TTC549 (cell line): ENCODE results near the gene GATAD2A.
A peak's percentile ranks its signal among the peaks of the same experiment; 100 is the strongest.

Source experiments
- FAIRE-seq: peaks from 2 replicates; lab custom pipeline; 2012; peaks lifted over from hg19 to GRCh38; lab: Jason Lieb, UNC

GATAD2A gene

GRCh38 chr19:19490214-19490968 lies 84.9 kb downstream of the GATAD2A start:
- peak; percentile 61 for FAIRE-seq

GRCh38 chr19:19491321-19492025 lies 86.0 kb downstream of the GATAD2A start:
- FAIRE-seq, result no peak

- FAIRE-seq, result no peak
Observed at GRCh38 chr19:19492026-19492610, 86.6 kb downstream of the GATAD2A start.

GRCh38 chr19:19493841-19494546 lies 88.5 kb downstream of the GATAD2A start:
- no peak for FAIRE-seq

- FAIRE-seq, result no peak
Observed at GRCh38 chr19:19495614-19496603, 90.4 kb downstream of the GATAD2A start.

- FAIRE-seq, result no peak
Observed at GRCh38 chr19:19498255-19498991, 92.9 kb downstream of the GATAD2A start.

GRCh38 chr19:19499272-19499995 lies 94.0 kb downstream of the GATAD2A start:
- FAIRE-seq, result no peak

- no peak for FAIRE-seq
Observed at GRCh38 chr19:19500975-19501644, 95.6 kb downstream of the GATAD2A start.

GRCh38 chr19:19501798-19502197 lies 96.3 kb downstream of the GATAD2A start:
- FAIRE-seq, result no peak

- no peak for FAIRE-seq
Observed at GRCh38 chr19:19502281-19502680, 96.8 kb downstream of the GATAD2A start.

GRCh38 chr19:19502808-19503602 lies 97.5 kb downstream of the GATAD2A start:
- FAIRE-seq, result no peak

- no peak for FAIRE-seq
Observed at GRCh38 chr19:19504754-19505668, 99.5 kb downstream of the GATAD2A start.

- no peak for FAIRE-seq
Observed at GRCh38 chr19:19505669-19506326, 100.3 kb downstream of the GATAD2A start.

- no peak for FAIRE-seq
Observed at GRCh38 chr19:19506592-19506991, 101.1 kb downstream of the GATAD2A start.

- no peak for FAIRE-seq
Observed at GRCh38 chr19:19507354-19507753, 101.9 kb downstream of the GATAD2A start.

GRCh38 chr19:19508217-19508616 lies 102.7 kb downstream of the GATAD2A start:
- FAIRE-seq, result no peak

- FAIRE-seq, result no peak
Observed at GRCh38 chr19:19510432-19510831, 105.0 kb downstream of the GATAD2A start.
